ENCODE data around the gene WNT3A.
A peak's percentile ranks its signal among the peaks of the same experiment; 100 is the strongest.

The WNT3A gene

GRCh38 chr1:228073061-228073856, 66.5 kb downstream of the WNT3A start:
- DNase-seq = no peak

- no peak for DNase-seq
These were observed 67.2 kb downstream of the WNT3A start for GRCh38 chr1:228073857-228074545.

DNA sequence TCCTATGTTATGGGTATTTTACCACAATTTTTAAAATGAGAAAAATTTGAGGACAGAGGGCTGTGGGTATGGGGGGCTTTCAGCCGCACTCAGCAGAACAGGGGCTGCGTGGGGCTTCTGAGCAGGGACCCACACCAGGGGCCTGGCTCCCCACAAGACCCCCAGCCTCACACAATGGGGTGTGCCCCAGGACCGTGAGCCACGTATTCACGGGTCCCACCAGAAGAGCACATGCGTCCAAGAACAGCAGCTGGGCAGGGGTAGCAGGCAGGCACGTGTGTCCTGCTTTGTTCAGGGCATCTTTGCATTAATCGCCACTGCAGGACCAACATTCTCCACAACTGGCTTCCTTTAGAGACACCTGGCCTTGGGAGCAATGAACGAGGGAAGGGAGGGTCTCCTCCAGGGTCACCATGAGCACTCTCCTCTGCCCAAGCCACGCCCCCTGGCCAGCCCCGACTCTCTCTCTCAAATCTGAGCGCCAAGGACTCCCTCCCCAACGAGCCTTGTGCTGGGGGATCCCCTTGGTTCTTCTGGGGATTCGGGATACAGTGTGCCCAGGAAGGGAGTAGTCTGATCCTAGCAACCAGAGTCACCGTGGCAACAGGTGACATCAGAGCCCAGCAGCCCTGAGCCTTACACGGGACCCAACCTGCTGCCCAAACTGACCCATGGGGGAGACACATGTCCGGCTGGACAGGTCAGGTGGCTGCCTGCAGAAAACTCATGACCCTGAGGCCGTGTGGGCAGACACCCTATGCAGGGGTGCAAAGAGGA, 68.3 kb downstream of the WNT3A start:
- DNase-seq = no peak

- DNase-seq = no peak
These were observed 69.0 kb downstream of the WNT3A start for GRCh38 chr1:228075801-228076271.

GRCh38 chr1:228076796-228077430, 70.1 kb downstream of the WNT3A start:
- DNase-seq = no peak

- no peak for DNase-seq
These were observed 71.0 kb downstream of the WNT3A start for GRCh38 chr1:228077565-228078330.

DNA sequence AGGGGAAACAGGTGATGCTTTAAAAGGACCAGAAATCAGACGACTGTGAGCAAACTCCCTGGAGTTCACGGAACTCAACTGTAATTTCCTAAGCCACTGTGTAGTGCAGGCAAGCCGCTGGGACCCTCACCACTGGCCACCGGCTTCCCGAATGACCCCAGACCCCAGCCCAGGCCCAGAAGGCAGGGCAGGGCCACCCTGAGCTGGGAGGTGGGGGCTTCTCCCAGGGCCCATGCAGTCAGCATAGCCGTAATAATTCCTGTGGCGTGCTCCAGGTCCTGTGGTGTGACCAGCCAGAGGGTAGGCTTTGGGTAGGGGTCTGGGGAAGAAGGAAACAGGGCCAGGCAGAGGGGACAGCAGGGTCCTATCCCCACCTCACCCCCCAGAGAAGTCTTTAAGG, 72.2 kb downstream of the WNT3A start:
- no peak for DNase-seq

DNA sequence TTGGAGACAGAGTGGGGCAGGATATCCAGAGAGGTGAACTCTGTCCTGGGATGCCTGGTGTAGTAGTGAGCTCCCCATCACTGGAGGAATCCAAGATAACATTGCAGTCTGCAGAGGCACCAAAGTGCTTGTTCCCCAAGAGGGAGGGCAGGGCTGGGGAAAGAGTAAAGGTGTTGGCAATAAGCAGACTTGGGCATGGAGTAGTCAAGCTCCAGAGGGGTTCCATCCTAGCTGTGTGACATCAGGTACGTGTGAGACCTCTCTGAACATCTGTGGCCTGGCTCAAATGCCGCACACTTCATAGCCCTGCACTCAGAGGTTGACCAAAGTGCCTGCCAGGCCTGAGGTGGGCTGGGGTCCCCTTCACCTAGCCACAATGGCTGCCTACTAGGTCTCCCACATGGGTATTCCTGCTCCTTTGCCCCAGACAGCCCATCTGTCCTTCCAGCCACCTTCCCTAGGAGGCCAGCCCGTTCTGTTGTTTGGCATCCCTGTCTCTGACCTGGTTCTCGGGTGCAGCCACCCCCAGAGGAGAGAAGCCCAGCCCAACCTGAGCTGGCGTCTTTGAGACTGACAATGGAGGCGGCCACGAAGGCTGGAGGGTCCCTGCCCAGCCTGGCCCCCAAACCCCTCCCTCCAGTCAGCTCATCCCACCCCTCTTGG, 72.9 kb downstream of the WNT3A start:
- no peak for DNase-seq

GRCh38 chr1:228081144-228081543, 74.3 kb downstream of the WNT3A start:
- DNase-seq = no peak

GRCh38 chr1:228081578-228082213, 74.9 kb downstream of the WNT3A start:
- no peak for DNase-seq

GRCh38 chr1:228082214-228082917, 75.6 kb downstream of the WNT3A start, which contains the start of gene ARF1:
Gene ARF1, plus strand, starts transcription at chr1:228082708. Its CDS starts 14,407 bp downstream, at chr1:228097115.
- DNase-seq = peak; percentile 90

GRCh38 chr1:228082918-228083870, 76.4 kb downstream of the WNT3A start:
- DNase-seq = no peak

DNA sequence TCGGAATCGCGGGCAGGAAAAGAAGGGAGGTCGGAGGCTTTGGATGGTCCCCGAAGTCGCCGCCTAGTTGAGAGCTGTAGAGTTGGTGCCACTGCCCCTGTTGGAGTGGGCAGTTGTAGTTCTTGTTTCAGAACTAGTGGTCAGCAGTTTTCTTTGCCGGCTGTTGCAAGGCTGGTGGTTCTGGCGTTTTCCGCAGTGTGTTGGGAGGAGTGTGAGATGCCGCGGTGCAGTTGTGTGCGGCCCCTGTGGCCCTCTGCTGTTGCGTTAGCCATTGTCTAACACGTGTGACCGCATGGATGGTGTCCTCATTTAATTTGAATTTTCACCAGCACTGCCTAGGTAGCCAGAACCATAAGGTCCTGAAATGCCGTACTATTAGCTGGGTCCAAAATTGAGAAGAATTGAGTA, 77.1 kb downstream of the WNT3A start:
- no peak for DNase-seq

GRCh38 chr1:228084325-228084724, 77.5 kb downstream of the WNT3A start:
- DNase-seq = peak; percentile 26

DNA sequence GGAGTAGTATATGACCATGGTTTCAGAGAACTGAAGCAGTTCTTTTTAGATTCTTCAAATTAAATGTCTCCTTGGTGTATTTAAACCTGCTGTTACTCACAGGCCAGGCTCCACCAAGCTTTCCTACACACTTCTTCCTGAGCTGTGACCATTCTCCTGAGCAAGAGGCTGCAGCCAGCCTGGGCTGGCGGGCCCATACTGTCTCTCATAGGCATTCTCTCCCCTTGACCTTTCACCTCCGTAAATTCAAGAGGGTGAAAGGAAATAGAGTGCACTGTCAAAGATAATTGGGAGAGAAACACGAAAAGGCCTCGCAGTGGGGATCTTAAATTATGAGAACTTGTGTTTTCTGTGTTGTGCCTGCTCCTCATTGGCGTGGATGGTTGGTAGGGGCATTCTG, 78.0 kb downstream of the WNT3A start:
- no peak for DNase-seq

GRCh38 chr1:228085287-228085951, 78.6 kb downstream of the WNT3A start:
- DNase-seq = no peak

- DNase-seq = no peak
These were observed 81.0 kb downstream of the WNT3A start for GRCh38 chr1:228087771-228088251.
